GM19193 (cell line): ENCODE data around the gene SCGB1A1.

Experiments
- POLR2A ChIP-seq: IDR thresholded peaks from 4 replicates; pipeline ENCODE4 v1.6.1; 2011; ENCODE audit not compliant: insufficient read depth, insufficient read length; ENCODE audit errors: extremely low read depth

The SCGB1A1 gene

DNA sequence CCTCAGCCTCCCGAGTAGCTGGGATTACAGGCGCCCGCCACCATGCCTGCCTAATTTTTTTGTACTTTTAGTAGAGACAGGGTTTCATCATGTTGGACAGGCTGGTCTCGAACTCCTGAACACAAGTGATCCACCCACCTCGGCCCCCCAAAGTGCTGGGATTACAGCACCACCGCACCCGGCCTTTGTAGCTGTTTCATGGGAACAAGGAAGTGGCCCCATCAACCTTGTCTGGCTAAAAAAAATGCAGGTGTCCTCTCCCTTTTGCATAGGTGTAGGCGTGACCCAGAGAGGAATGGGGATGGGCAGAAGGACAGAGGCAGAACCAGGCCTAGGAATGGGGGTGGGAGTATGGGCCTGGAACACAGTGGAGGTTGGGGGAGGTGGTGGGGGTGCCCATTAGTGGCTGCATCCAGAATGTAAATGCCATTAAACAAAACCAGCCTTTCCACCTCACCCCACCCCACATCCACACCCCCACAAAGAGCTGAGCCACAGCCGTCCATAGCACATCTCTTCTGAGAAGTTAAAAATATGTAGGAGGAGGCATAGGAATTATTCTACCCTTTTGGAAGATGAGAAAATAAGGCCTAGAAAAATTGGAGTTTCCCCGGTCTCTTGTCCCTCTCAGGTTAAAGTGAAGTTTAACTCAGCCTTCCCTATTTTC is 22.8 kb upstream of the SCGB1A1 start:
- no peak for TF ChIP-seq POLR2A

DNA sequence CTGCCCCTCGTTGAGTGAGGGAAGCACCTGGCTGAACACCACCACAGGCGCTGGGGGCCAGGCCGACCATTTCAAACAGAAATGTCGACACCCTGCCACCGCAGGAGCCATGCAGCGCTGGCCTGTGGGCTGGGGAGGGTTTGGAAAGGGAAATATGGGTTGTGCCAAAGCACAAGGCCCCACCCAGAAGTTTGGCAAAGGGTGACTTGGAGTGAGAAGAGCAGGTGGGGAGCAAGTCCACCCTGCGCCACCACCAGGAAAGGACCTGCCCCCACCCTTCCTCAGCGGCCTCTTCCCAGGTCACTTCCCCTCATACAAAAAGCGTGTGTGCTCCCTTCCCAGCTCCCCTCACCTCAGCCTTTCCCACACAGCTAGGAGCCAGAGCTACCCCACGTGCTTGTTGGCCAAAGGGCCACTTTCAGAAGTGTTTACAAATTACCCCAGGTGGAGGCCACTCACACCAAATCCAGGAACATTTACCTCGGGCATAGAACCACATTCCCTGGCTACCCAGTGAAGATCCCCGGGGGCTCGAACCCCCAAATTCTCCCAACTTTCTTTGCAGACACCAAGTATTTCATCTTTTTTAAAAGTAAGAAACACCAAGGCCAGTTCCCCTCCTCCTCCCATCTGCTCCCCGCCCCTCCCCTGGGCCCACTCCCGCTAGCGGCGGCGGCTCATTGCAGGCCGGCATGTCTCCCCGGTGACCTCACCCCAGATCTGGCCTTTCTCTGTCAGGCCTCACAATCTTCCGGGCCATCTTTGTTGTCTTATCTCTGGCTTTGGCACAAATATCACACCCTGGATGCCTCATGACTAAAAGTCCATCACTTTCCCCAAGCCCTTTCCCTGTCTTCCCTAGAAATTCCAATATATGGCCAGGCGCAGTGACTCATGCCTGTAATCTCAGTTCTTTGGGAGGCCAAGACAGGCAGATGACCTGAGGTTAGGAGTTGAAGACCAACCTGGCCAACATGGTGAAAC is 20.5 kb upstream of the SCGB1A1 start:
- no peak for TF ChIP-seq POLR2A

- no peak for TF ChIP-seq POLR2A
Observed at GRCh38 chr11:62399172-62399877, 19.5 kb upstream of the SCGB1A1 start.

DNA sequence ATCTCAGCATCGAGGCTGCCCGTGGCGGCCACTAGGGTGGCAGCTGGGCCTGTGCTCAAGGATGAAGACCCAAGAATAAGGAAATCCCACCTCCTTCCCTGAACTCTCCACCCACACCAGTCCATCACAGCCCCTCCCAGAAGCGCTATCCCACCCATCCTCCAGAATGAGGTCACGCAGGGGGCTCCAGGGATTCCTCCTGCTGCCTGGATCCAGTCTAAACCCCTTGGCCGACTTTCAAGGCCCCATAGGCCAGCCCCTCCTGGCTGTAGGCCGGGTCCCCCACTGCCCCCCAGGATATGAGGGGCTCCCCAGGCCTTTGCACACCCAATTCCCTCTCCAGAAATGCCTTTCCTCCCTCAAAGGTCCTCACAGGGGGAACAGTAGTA is 19.0 kb upstream of the SCGB1A1 start:
- no peak for TF ChIP-seq POLR2A

DNA sequence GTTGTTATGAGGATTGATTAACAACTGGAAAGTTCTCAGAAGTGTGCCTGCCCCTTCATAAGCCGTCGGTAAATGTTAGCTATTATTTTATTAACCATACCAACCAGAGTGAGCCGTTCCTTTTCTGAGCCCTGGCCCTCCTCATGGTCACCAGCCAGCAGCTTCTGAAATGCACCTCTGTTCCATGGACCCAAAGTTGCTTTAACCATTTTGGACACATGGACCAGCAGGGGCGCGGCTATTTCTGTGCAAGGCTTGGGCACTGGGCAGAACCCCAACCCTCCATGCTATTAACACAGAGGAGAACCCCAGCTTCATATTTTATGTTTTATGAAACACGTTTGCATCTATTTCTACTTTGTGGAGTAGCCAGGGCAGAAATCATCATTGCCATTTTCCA is 18.6 kb upstream of the SCGB1A1 start:
- TF ChIP-seq POLR2A: no peak

DNA sequence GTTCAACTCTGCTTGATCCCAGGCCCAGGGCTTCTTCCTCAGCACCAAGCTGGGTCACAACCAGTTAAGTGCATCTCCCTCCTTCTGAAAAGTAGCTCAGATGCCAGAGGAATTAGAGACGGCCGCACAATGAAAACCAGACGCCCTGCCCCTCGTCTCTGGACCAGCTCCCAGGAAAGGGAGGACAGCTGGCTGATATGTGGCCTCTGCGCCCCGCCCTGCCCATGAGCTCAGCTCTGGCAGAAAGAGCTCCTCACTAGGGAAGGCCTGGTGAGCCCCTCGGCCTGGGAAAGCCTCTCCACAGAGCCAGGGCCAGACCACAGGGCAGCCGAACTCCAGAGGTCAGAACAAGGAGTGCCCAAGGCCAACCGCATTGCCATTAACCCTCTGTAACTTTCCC is 18.1 kb upstream of the SCGB1A1 start:
- no peak for TF ChIP-seq POLR2A

DNA sequence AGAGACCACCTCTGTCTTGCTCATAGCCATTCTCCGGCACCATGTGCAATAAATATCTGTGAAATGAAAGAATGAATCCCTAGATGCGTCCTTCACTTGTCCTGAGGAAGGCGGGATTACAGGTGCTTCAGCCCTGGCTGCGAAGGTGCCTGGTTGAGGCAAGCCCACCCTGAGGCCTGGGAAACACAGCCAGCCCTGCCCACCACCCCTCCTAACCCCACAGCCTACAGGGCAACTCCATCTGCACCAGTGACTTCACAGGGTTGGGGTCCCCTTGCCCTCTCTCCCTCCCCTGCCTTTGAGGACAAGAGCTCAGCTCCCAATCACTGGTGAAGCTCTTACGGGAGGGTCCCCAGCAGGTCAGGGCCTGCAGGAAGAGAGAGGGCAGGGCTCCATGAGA is 17.5 kb upstream of the SCGB1A1 start:
- no peak for TF ChIP-seq POLR2A

DNA sequence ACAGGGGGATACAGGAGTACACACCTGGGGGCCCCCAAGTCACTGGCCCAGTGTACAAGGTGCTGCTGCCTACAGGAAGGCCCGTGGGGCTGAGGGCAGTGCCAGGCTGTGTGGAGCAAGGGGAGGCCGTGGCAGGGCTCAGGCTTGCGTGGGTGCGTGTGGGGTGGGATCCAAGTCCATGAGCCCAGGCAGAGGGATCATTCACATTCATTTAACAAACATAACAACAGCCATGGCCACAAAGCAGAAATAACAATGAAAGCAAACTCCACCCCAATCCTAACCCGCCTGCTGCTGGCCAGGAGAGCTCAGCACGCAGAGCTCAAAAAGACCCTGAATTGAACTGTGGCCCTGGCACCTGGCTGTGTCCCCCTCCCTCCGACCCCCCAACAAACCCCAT is 17.0 kb upstream of the SCGB1A1 start:
- TF ChIP-seq POLR2A: no peak

GRCh38 chr11:62402226-62402959 is 16.4 kb upstream of the SCGB1A1 start:
- TF ChIP-seq POLR2A: no peak

GRCh38 chr11:62402960-62403730 is 15.7 kb upstream of the SCGB1A1 start:
- TF ChIP-seq POLR2A: no peak

GRCh38 chr11:62404435-62404834 is 14.4 kb upstream of the SCGB1A1 start:
- TF ChIP-seq POLR2A: no peak

GRCh38 chr11:62404901-62405300 is 13.9 kb upstream of the SCGB1A1 start:
- TF ChIP-seq POLR2A: no peak

DNA sequence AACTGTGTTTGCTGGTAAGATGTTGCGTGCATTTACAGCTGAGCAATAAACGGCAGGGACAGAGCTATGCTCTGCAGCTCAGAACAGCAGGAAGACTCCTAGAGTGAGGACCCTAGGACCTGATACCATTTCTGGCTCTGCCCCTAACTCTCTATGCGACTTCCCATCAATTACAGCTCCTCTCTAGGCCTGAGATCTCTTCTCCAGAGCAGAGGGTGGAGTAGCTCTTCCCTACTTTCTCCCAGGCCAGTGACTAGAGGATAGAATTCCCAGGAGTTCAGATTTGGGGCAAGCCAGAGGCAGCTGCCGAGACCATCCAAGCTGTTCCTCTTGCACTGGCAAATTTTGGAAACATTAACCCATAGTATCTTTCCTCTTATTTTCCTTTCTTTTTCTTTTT is 12.8 kb upstream of the SCGB1A1 start:
- TF ChIP-seq POLR2A: no peak

- TF ChIP-seq POLR2A: no peak
Observed at GRCh38 chr11:62409831-62410230, 9.0 kb upstream of the SCGB1A1 start.
